Stimulated activated CD4-positive, alpha-beta T cell treated with anti-CD3 and anti-CD28 coated beads, Interleukin-4, amount 100 ng/mL, for 4 hours (primary cell): ENCODE data around the gene KDM2A.

Experiments used
- DNase-seq, 2 experiments: peaks; one replicate each; pipeline ENCODE4 v3.0.0-alpha.2; 2020

Gene KDM2A

DNA sequence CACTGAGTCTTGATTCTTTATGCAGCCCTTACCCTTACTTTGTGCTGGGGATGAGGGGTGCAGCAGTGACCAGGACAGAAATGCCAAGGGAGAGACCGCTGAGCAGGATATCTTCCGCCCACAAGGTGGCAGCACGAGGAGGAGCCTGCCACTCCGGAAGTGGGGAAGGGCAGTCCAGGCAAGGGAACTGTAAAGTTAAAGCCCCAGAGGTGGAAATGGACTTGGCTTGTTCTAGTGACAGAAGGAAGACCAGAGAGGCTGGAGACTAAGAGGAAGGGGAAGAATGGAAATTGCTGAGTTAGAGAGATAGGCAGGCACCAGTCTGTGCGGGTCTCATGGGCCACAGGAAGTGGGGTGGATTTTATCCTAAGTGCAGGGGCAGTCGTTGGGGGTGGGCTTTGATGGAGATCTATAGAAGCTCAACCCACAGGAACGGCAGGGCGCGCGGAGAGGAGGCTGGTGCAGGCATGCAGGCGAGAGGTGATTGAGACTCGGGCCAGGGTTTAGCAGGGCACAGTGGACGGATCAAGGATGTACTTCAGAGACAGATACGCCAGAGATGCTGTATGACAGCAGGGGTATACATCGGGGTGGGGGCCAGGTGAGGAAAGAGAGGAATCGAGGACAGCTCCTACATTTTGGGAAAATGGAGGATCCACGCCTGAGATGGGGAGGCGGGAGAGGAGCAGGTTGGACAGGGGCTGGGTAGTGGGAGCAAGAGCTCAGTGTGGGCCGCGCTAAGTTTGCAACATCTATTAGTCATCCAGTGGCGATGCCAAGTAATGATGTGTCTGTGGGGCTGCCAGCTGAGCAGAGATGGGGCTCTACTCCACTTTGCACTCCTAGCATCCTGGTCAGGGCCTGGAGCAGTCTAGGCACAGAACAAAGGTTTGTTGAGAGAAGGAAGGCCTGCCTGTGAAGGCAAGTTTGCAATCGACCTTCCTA is 143.9 kb downstream of the KDM2A start:
- DNase-seq, result peak; percentile 60 to 68

DNA sequence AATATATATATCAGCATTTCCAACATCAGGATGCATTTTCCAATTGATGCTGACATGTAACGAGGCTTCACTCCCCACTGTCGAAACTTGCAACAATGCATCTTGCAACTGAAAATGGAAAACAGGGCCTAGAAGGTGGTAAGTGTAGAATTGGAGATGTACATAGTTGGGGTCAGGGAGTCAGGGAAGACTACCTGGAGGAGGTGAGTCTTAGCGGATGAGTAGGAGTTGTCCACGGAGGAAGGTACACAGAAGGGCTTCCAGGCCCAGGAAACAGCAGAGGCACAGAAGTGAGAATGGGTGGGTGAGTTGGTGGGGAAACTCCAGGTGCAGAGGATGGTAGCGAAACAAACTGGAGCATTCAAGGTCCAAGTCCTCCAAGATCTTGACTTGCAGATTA is 145.2 kb downstream of the KDM2A start:
- DNase-seq, result no peak

DNA sequence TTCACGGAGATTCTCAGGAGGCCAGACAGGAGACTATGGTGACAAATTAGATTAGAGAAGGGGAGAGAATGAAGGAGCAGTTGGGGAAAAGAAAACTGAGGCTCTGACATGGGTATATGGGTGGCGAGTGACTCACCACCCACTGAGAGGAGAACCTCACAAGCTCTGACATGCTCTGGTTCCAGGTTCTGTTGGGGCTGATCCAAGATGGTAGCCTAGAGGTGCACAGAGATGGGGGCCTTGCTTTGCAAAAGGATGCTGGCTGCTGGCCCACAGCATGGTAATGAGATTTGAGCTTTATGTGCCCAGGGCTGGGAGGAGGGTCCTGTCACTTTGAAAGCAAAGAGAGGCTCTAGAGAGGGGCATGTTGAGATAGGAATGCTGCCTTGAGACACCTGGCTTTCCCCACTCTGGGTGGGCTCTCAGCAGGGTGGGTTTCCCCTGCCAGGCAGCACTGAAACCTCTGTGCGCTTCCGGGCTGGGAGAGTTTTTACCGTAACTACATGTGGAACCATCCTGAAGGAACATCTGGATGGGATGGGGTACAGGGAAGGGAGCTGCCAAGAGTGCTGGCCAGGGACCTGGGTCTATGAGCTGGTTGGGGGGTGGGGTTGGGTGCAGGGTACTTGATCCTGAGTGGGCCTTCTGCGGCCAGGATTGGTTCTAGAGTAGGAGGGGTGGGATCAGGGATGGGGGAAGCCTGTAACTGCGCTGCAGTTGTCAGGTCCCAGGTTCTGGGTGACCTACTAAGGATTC is 146.0 kb downstream of the KDM2A start:
- DNase-seq, result no peak

DNA sequence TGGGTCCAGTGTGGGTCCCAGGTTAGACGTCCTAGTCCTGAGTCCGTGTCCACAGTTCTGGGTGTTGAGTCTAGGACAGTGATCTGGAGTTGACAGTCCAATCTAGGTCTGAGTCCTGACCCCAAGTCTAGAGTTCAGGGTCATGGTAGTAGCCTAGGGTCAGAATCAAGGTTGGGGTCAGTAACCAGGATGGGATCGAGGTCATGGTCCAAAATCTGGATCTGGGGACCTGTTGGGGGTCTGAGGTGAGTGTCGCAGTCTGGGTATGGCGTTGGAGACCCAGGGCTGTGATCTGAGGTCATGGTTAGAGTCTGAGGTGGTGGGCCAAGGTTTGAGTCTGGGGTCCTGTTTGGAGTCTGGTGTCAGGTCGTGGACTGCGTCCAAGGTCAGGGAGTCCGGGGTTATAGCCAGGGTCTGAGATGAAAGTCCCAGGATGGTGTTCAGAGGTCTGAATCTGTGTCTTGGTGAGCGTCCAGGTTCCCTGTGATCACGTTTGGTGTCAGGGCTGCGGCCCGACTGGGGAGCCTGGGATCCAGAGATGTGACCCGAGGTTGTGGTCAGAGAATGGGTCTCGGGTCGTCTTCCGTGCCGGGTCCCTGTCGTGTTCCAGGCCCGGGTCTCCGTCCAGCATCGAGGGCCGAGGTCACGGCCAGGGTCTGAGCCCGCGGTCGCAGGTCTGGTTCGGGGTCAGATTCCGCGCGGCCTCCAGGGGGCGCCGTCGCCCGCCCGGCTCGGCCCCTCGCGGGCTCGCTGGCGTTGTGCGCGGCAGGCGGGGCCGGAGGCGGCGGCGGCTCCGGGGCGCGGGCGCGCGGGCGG is 146.8 kb downstream of the KDM2A start:
- peak; percentile 68 to 81 for DNase-seq

DNA sequence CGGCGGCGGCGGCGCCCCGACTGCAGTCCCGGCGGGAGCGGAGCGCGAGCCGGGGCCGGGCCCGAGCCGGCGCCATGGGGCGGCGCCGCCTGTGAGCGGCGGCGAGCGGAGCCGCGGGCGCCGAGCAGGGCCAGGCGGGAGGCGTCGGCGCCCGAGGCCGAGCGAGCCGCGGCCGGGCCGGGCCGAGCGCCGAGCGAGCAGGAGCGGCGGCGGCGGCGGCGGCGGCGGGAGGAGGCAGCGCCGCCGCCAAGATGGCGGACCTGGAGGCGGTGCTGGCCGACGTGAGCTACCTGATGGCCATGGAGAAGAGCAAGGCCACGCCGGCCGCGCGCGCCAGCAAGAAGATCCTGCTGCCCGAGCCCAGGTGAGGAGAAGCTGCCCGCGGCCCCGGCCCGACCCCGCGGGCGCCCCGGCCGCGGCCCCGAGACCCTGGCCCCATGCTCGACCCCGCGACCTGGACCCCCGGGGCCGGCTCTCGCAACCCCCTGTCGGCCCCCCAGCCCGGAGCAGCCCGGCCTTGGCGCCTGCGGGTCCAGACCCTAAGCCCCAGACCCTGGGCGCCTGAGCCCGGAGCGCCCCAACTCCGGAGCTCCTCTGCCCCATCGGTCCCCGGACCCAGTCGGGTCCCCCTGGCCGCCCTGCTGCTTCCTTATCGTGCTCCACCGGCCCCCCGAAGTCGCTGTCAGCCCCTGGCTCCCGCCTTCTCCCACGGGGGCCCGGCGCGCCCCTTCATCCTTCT is 147.6 kb downstream of the KDM2A start, which contains the start of gene GRK2:
GRK2 (plus strand) TSS at position 25 of the 739 bp plus-strand sequence; CDS start at position 252, 227 bp downstream.
- DNase-seq, result peak in 1 of 2 experiments; percentile 49

DNA sequence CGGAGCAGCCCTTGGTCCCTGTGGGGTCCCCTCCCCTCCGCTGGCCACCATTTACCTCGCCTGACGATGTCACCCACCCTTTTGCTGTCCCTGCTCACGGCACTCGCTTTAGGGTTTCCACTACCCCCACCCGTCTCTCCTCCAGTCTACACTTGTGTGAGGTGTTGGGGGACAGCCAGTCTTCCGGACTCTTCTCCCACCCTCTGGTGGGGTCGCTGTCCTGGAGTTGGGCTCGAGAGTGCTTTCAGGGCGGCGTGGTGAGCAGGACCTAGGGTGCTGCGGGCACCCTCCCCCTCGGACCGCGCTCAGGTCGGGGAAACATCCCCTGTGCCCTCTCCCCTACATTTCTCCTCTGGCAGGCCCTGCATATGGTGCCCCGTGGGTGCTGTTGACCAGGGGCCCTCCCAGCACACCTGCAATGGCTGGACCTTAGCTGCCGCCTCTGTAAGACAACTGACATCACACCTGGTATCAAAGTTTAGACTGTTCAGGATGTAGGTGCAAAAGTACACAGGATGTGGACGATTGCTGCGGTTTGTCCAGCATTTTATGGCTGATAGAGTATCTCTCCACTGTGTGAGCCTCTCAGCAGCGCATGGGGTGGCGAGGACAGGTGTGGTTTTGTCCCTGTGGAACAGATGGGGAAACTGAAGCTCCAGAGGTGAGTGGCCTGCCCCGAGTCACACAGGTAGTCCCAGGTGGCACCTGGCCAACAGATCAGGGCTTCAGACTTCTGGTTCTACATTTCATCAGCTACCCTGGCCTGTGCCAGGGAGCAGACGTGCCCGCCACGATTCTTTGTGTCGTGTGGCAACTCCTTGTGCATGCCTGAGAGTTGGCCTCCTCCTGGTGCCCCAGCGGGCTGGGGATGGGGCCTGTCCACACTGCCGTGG is 148.4 kb downstream of the KDM2A start:
- DNase-seq, result no peak

DNA sequence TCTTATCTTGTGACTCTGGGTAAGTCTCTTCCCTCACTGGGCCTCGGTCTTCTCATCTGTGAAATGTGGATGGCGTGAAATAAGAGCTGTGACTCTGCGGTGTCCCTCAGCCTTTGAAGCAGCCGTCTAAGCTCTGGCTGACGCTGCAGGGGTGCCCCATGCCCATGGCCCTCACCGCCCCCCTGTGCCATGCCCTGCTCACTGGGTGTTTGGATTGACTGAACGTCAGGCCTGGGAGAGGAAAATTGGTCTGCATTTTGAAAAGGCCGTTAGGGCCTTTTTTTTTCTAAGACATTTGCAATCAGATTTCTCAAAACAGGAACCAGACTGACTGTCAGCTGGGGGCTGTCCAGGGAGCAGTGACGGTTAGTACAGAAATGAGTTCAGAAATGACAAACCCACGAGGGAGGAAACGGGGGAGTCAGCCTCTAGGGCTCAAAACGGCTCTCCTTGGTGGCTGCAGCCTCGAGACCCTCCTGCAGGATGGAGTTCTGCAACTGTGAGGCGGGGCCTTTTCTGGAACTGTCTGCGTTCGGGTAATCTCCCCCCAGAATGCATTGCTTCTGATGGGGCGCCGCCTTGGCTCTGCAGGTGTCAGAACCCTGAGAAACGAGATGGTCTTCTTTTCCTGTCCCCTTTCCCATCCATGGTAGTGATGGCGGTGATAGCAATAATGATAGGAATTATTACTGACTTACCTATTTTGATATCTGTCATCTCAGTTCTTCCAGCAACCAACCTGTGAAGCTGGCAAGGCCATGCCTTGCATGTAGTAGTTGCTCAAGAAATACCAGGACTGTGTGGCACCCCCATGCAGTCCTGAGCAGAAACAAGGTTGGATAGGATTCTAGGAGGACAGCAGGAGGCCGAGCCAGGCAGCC is 149.3 kb downstream of the KDM2A start:
- peak in 1 of 2 experiments; percentile 45 for DNase-seq

DNA sequence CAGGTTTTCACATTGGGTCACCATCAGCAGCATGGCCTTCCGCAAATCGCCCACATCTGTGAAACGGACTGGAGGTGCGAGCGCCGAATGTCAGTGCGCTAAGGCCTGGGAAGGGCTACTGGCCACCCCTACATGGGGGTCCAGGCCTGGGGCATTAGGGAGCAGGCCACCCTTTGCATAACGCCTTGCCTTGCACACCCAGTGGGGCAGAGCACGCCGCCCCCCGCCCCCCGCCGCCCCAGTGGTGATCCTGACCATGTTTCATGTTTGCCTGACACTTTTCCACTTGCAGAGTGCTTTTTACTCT is 149.9 kb downstream of the KDM2A start:
- no peak for DNase-seq

DNA sequence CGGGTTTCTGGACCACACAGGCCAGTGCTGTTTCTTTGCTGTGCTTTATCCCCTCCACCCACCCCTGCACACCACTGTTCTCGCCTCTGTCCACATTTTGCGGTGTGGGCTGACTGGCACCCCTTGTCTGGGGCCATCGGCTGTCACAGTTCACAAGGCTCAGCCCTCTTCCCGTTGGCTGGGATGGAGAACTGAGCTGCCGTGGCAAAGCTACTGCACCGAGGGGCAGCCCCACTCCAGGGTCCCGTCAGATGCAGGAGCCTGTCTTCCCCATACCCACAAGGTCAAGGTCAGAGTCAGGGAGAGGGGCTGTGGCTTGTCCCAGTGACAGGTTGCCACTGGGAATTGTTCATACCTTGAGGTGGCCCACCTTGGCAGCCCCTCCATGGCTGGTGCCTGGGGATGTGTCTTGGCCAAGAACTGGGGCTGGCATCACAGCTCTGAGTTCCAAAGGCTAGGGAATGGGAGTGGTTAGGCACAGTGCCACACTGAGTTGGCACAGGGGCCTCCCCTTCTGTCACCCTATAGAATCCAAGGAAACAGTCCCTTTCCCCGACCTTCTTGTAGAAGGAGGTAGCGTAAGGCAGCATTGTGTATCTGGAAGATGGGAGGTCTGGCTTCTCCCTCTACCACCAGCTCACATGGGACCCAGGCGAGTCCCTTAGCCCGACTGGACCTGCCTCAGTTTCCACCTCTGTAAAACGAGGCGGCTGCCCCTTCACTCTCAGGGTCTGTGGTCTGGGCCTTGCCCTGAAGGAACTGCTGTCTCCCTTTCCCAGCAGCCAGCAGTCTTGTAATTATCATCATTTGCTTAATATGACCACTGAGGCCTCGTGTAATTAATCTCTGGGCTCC is 150.6 kb downstream of the KDM2A start:
- DNase-seq, result no peak

DNA sequence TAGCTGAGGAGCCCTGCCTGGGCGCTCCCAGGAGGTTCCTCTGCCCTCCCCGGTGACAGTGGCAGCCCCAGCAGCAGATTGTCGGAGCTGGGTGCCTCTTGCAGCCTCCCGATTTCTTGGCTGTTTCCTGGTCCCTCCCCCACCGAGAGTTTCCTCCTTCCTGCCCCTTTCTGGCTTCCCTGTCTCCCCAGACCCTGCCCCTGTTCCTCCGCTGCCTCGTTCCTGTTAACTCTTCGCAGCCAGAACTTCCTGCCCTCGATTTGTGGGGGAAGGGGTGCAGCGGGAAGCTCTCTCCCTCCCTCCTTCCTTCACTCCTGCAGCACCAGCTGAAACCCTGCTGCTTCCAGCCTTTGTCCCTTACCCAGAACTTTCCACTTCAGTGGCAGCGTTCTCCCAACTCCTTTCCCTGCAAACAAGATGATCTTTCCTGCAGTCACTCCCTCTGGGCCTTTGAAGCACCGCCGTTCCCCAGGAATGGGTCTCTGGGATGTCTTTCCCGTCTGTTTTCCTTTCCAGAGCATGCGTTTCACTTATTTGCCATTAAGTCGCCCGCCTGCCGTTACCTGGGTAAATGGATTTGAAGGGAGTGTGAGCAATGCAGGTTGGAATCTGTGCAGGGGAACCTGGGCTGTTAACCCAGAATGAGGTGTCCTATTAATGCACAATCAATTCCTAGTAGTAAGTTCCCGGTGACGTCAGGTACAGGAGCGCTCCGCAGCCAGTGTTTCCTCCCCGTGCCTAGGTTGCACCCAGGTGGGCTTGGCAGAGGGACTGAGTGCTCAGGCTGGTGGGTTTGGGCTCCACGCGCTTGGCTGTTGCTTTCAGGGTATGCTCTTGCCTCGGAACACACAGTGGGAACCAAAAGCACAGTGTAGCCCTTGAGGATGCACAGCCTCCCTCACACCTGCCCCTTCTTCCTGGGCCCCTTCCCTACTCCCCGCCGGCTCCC is 151.5 kb downstream of the KDM2A start:
- no peak for DNase-seq

DNA sequence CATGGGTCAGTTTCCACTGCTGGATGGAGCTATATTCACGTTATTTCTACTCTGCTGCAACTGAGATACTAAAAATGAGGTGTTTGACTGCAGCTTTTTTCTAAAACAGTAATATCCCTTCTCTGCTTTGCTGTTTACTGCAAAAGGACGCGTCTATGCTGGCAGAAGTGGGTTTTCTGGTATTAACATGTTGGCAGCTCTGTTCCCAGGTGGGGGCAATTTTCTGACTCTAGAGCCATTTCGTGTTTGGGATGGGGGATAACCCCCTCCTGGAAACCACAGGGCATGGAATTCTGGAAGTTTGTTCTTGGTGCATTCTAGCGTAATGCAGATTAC is 152.1 kb downstream of the KDM2A start:
- DNase-seq, result no peak

DNA sequence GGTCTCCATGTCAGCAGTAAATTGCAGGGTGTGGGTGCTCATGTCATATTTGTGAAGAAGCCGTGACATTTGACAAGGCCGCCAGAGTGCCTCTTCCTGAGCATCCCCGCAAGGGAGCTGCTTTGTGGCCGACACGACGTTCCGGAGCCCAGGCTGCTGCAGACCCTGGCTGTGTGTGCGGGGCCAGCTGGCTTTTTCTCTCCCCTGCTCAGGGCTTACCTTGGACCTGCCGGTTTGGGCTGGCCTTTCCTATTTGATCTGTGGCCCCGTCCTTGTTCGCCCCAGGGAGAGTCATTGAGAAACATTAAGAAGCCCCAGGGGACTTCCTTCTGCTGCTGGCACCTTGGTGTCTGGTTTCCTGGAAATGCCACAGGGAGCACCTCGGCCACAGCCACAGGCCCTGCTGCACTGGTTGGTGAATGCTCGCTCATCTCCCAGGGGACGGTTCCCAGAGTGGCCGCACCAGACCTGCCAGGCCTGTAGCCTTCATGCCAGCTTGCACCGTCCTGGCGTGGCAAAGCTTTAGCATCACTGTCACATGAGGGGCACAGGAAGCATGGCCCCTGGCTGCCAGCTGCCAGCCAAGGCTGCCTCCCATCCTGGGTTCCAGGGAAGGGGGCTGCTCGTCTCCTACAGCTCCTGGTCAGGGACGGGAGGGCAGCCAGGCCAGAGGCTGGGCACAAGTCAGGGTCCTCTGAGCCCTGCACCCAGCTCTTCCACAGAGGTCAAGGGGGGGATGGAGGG is 152.7 kb downstream of the KDM2A start:
- no peak for DNase-seq

DNA sequence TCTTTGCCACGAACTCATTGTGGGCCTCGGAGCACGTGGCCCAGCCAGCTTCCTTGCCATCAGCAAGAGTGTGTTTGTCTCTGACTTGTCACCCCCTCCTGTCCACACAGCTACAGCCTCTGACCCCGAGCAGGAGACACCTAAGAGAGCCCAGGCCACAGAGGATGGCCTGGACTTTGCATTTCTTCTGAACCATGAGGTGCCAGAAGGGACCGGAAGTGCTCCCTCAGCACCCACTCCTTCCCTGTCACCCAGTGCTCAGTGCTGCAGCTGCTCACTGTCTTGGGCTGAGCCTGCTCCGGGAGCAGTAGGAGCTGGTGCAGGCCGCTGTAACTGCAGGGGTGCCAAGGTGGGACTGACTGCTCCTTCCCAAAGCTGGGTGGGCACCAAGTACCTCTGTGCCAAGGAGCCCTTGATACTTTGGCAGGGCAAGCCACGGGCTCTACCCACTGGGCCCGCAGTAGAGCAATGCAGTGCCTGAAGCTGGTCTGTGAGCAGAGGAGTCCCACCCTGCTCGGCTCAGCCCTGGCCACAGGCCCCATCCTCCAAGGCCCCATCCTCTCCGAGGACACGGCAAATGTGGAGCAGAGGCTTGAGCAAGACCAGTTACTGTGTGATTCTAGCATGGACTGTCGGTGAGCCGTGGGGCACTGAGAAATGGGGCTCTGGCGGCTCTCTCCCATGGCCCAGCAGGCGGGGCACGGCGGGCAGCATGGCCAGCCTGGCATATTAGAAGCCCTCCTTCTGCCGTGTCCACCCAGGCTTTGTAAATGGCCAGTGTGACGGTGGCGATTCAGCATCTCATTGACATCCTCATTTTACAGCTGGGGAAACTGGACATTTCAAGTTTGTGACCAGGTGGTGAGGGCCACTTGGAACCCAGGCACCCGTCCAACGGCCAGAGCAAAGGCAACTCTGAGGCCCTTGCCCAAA is 153.5 kb downstream of the KDM2A start:
- DNase-seq, result no peak

DNA sequence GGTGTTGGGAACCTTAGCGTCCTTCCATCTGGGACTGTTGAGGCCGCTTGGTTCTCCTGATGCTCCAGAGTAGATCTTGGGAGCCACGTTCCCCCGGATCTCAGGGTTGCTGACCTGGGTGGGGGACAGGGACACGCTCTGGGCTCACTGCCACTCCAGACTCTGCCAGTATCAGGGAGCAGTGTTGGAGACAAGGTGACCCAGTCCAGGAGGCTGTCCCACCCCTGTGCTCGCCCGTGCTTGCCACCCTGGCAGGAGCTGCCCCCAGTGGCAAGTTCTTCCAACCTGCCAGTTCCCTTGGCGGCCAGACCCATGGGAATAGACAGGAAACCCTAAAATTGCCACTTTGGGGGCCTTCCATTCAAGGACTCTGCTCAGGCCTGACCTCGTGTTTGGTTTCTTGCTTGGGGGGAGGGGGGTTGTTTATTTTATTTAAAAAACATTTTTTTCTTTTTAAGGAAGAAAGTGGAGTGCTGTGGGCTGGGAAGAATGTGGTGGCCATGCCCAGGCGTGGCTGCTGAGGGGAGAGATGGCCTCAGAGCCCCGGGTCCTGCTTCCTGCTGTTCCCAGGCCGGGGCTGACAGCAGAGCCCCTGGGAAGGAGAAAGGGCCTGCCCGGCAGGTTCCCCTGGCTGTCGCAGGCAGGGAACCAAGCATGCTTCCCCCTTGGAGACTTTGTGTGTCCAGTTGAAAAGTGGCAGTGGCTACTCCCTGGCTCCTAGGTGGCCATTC is 154.4 kb downstream of the KDM2A start:
- no peak for DNase-seq

DNA sequence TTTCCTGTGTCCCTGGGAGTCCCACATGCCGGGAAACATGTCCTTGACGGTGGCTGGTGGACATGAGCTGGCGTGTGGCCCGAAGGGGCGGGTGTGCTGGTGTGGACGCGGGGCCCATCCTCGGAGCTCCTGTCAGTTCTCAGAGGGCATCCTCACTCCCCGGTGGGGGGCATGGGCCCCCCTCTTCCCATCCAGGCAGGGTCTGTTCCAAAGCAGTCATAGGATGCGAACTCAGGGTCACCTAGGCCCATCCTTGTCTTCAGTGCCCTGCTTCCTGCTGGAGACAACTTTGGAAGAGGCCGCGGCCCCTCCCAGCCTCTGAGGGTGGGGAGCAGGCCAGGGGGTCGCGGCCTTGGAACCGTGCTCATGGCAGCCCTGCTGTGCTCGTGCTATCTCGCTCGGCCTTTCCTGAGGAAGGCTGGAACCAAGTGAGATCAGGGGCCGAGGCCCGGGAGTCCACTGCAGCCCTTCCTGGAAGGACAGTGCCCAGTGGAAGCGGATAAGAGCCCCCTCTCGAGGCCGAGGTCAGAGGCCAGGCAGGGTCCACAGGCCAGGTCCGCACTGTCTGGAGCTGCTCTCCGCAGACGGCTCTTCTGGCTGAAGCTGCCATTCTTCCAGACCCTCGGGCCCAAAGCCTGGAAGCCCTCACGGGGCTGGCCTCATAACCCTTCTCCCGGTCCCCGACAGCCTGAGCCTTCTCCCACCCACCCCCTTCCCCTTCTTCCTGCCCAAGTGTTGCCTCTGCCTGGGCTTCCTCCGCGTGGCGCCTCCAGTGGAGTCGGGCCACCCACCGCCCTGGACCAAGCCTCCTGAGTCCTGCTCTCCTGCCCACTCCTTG is 155.9 kb downstream of the KDM2A start:
- no peak for DNase-seq
